Left ventricle myocardium inferior (tissue), 1 donor: ENCODE results near the gene CXCR4. TPM values are rescaled to one million over a fixed set of nuclear protein-coding genes. Genes with fewer than 3 reads are reported as not detected.

Source experiments
- DNase-seq: peaks from one replicate; pipeline ENCODE4 v3.0.0-alpha.2; 2020
- H3K27ac ChIP-seq: fragments of 200-600 bp; replicated peaks from 2 replicates; pipeline ENCODE4 v1.8.0; 2021
- H3K27me3 ChIP-seq: fragments of 200-600 bp; 2 replicates; pipeline ENCODE4 v1.8.0; 2021; ENCODE audit warnings: low read depth
- H3K36me3 ChIP-seq: fragments of 200-600 bp; 2 replicates; pipeline ENCODE4 v1.8.0; 2021
- H3K4me1 ChIP-seq: fragments of 200-600 bp; 2 replicates; pipeline ENCODE4 v1.8.0; 2021
- H3K4me3 ChIP-seq: fragments of 200-600 bp; 2 replicates; pipeline ENCODE4 v1.8.0; 2021; ENCODE audit warnings: mild to moderate bottlenecking, moderate library complexity
- H3K9me3 ChIP-seq: fragments of 200-600 bp; replicated peaks from 2 replicates; pipeline ENCODE4 v1.8.0; 2021
- intact Hi-C: fragments of 100-400 bp; cut with micrococcal nuclease; formaldehyde crosslinking; loops from one replicate; pipeline ENCODE4 v1.11.0; 2022
- total RNA-seq: library from RNA; stranded (reverse); fragmentation: NEBNext Ultra II Directional; extraction: Animal tissue kit (Norgen Biotek cat#: 25700); gene quantifications from one replicate; pipeline ENCODE4 v1.2.1, GENCODE V29; 2021
- TF ChIP-seq, protein P1 (sequence below): fragments of 200-600 bp; IDR thresholded peaks from 2 replicates; pipeline ENCODE4 v1.8.0; 2021; ENCODE audit warnings: antibody characterized with exemption, mild to moderate bottlenecking, borderline replicate concordance
- donor health status: DM: no; HTN: yes; CAD: no; lungs with severe emphysema.

The CXCR4 gene
- total RNA-seq, 1 donor from 2014 or later, result 3.2 TPM

DNA sequence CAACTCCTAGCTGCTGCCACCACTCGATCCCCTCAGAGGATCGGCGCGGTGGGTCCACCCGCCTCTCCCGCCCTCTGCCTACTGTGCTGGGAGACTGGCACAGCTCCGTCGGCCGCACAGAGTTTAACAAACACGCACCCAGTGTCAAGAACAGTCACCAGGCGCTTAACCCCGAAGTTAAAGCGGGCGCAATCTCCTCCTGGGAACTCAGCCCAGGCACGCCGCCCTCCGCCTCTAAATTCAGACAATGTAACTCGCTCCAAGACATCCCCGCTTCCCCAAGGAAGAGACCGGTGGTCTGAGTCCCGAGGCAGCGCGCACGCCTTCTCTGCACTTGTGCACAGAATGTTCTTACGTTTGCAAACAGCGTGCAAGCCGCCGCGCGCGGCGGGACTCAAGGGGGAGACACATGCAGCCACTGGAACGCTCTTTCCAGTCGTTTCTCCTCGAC lies 533 bp downstream of the CXCR4 start:
- peak overlapping the region; percentile 58 for H3K27ac ChIP-seq
- H3K4me1 ChIP-seq, result peaks cover 41% of the 10 kb centered on the region
- H3K9me3 ChIP-seq, result no peaks in the 10 kb centered on the region
- peak overlapping the region; percentile 72 for H3K4me3 ChIP-seq
- H3K27me3 ChIP-seq, result peaks cover 87% of the 10 kb centered on the region
- intact Hi-C loops, result loop anchor here (10.0 kb wide), 1 partner anchor 93 kb away; no protein-coding TSS in a partner anchor
- H3K36me3 ChIP-seq, result no peaks in the 10 kb centered on the region
- TF ChIP-seq, protein P1, sequence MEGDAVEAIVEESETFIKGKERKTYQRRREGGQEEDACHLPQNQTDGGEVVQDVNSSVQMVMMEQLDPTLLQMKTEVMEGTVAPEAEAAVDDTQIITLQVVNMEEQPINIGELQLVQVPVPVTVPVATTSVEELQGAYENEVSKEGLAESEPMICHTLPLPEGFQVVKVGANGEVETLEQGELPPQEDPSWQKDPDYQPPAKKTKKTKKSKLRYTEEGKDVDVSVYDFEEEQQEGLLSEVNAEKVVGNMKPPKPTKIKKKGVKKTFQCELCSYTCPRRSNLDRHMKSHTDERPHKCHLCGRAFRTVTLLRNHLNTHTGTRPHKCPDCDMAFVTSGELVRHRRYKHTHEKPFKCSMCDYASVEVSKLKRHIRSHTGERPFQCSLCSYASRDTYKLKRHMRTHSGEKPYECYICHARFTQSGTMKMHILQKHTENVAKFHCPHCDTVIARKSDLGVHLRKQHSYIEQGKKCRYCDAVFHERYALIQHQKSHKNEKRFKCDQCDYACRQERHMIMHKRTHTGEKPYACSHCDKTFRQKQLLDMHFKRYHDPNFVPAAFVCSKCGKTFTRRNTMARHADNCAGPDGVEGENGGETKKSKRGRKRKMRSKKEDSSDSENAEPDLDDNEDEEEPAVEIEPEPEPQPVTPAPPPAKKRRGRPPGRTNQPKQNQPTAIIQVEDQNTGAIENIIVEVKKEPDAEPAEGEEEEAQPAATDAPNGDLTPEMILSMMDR, result no peak
- DNase-seq, result peak; percentile 47

DNA sequence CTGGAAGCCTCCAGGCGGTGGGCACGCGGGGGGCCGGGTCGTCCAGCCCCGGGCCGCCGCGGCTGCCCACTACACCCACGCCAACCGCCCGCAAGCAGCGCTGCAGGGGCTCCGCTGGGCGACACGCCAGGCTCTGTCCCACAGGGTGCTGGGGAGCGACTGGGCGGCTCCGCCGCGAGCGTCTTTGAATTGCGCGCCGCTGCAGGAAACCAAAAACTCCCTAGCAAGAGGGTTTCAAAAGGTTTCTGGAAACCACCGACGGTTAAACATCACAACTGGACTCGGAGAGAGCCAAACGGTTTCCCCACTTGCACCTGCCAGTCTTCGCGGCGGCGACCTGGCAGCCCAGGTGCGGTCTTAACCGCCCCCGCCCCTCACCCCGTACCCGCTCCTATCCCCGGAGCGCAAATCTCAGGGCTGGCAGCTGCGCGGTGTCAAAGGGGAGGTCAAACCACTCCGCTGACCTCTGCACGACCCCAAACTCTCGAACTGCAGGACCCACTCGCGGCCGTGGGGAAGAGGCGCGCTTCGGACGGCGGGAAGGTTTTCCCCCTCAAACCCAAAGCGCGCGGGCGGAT lies 1.0 kb downstream of the CXCR4 start:
- TF ChIP-seq, protein P1, result no peak
- Histone ChIP-seq H3K27ac (peak overlapping the region; percentile 58), H3K27me3 (peaks cover 84% of the 10 kb centered on the region), H3K9me3 (no peaks in the 10 kb centered on the region), H3K4me1 (peaks cover 41% of the 10 kb centered on the region), H3K36me3 (no peaks in the 10 kb centered on the region), H3K4me3 (peak overlapping the region; percentile 72)
- peak; percentile 44 for DNase-seq
- intact Hi-C loops, result loop anchor here (10.0 kb wide), 1 partner anchor 92 kb away; no protein-coding TSS in a partner anchor

DNA sequence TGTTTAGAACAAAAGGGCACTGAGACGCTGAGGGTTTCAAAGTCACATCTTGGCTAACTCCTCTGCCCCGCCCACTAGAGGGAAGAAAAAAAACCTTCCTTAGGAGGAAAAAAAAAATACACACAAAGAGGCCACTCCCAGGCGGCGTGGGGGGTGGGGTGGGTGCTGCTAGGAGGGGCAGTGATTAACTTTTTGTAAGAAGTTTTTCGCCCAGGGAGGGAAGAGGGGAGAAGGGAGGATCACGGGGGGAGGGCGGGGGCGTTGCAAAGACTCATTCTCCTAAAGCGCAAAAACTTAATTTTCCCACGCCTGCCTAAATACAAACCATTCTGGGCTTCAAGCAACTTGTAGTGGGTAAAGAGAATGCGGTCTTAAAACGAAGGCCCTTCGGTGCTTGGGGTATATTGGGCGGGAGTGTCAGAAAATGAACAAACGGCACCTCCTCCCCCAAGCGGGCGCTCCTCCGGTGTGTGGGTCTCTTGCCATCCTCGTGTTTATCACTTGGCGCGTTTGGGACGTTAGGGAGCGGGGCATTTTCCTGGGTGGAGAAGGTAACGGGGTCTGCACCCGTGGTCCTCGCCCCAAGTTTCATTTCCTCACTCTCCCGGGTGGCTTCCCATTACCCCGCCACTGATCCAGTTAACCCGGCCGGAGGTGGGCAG lies 1.7 kb downstream of the CXCR4 start:
- DNase-seq, result peak; percentile 62
- peaks cover 84% of the 10 kb centered on the region for H3K27me3 ChIP-seq
- intact Hi-C loops, result loop anchor here (10.0 kb wide), 1 partner anchor 91 kb away; no protein-coding TSS in a partner anchor
- H3K4me3 ChIP-seq, result peak overlapping the region; percentile 72
- peak overlapping the region; percentile 58 for H3K27ac ChIP-seq
- H3K36me3 ChIP-seq, result no peaks in the 10 kb centered on the region
- TF ChIP-seq, protein P1, result no peak
- peaks cover 41% of the 10 kb centered on the region for H3K4me1 ChIP-seq
- no peaks in the 10 kb centered on the region for H3K9me3 ChIP-seq

DNA sequence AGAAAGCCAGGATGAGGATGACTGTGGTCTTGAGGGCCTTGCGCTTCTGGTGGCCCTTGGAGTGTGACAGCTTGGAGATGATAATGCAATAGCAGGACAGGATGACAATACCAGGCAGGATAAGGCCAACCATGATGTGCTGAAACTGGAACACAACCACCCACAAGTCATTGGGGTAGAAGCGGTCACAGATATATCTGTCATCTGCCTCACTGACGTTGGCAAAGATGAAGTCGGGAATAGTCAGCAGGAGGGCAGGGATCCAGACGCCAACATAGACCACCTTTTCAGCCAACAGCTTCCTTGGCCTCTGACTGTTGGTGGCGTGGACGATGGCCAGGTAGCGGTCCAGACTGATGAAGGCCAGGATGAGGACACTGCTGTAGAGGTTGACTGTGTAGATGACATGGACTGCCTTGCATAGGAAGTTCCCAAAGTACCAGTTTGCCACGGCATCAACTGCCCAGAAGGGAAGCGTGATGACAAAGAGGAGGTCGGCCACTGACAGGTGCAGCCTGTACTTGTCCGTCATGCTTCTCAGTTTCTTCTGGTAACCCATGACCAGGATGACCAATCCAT lies 2.7 kb downstream of the CXCR4 start:
- H3K4me1 ChIP-seq, result peaks cover 41% of the 10 kb centered on the region
- DNase-seq, result no peak
- no peaks in the 10 kb centered on the region for H3K9me3 ChIP-seq
- intact Hi-C loops, result loop anchor here (10.0 kb wide), 1 partner anchor 90 kb away; no protein-coding TSS in a partner anchor
- H3K27ac ChIP-seq, result peak overlapping the region; percentile 31
- peaks cover 76% of the 10 kb centered on the region for H3K27me3 ChIP-seq
- peak overlapping the region; percentile 72 for H3K4me3 ChIP-seq
- H3K36me3 ChIP-seq, result no peaks in the 10 kb centered on the region
- TF ChIP-seq, protein P1, result no peak

DNA sequence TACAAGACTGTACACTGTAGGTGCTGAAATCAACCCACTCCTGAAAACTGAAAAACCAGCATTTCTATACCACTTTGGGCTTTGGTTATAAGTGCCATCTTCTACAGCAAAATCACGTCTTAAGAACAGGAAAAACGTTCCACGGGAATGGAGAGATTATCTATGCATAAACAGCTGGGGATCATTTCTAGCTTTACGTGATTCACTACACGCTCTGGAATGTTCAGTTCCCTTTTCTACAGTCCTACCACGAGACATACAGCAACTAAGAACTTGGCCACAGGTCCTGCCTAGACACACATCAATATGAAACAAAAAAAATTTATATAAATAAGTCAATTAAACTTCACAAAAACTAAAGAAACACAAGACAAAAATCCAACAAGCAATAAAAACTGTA lies 3.6 kb downstream of the CXCR4 start:
- peaks cover 33% of the 10 kb centered on the region for H3K4me1 ChIP-seq

More for the DNA sequence above, 3.6 kb downstream of the CXCR4 start:
- no peak for DNase-seq
- Histone ChIP-seq H3K27me3 (peaks cover 67% of the 10 kb centered on the region), H3K27ac (no peak overlapping the region), H3K4me3 (no peak overlapping the region), H3K36me3 (no peaks in the 10 kb centered on the region), H3K9me3 (no peaks in the 10 kb centered on the region)
- intact Hi-C loops, result loop anchor here (10.0 kb wide), 1 partner anchor 90 kb away; no protein-coding TSS in a partner anchor
- TF ChIP-seq, protein P1, result no peak
